Thyroid gland (tissue), 4 donors: ENCODE measurements around the gene GPR107. TPM values are rescaled to one million over a fixed set of nuclear protein-coding genes. Genes with fewer than 3 reads are reported as not detected.
A peak's percentile ranks its signal among the peaks of the same experiment; 100 is the strongest.

ENCODE experiments used
- DNase-seq, 2 donors: peaks; one replicate each; pipeline ENCODE4 v3.0.0-alpha.2; 2019
- H3K27ac ChIP-seq, 3 donors: fragments of 200-600 bp; sonication (generic); 1 replicate in 2 of 3; 2 replicates in 1 of 3; pipeline ENCODE4 v1.5.1; 2016 to 2019; ENCODE audit warnings: mild to moderate bottlenecking in 1 of 3, moderate library complexity in 1 of 3
- H3K27me3 ChIP-seq: fragments of 200-600 bp; sonication (generic); one replicate; pipeline ENCODE4 v1.5.1; 2019
- H3K36me3 ChIP-seq, 2 donors: fragments of 200-600 bp; sonication (generic); one replicate each; pipeline ENCODE4 v1.5.1; 2016 to 2019
- H3K4me1 ChIP-seq, 2 donors: fragments of 200-600 bp; sonication (generic); one replicate each; pipeline ENCODE4 v1.5.1; 2017 to 2019
- H3K4me3 ChIP-seq, 3 donors: fragments of 200-600 bp; sonication (generic); replicated peaks in 1 of 3; 1 replicate in 2 of 3; 2 replicates in 1 of 3; pipeline ENCODE4 v1.5.1; 2016; ENCODE audit warnings: mild to moderate bottlenecking in 1 of 3
- H3K9me3 ChIP-seq: fragments of 200-600 bp; sonication (generic); one replicate; pipeline ENCODE4 v1.5.1; 2017
- POLR2A ChIP-seq, 2 donors: fragments of 450-650 bp; IDR thresholded peaks; one replicate each; pipeline ENCODE4 v1.6.1; 2017; ENCODE audit warnings: antibody characterized with exemption in 2 of 2, mild to moderate bottlenecking in 2 of 2, moderate library complexity in 1 of 2
- WGBS, 2 donors: methylation state at CpG; one replicate each; pipeline ENCODE4 v1.1.5; 2017; 5-methylcytosine and 5-hydroxymethylcytosine counted together
- intact Hi-C: fragments of 100-400 bp; cut with DNase I; formaldehyde crosslinking; loops from one replicate; pipeline ENCODE4 v1.15.1; 2023
- total RNA-seq, 4 donors: library from RNA; depleted of rRNA; stranded (reverse); fragments of >200 nt; gene quantifications; one replicate each; pipeline ENCODE4 v1.2.3, GENCODE V29; 2016
- TF ChIP-seq, protein P1 (sequence below), 6 experiments: fragments of 200-600 bp in 3 of 6; fragments of 450-650 bp in 3 of 6; sonication (generic) in 3 of 6; IDR thresholded peaks; one replicate each; pipeline ENCODE4 v1.5.1; 2016 to 2019; ENCODE audit warnings: antibody characterized with exemption in 6 of 6, mild to moderate bottlenecking in 2 of 6, inconsistent platforms in 1 of 6, moderate library complexity in 1 of 6

The GPR107 gene
- total RNA-seq, 4 donors from 2014 or later, result 43.5 to 65.6 (median 58.7) TPM

DNA sequence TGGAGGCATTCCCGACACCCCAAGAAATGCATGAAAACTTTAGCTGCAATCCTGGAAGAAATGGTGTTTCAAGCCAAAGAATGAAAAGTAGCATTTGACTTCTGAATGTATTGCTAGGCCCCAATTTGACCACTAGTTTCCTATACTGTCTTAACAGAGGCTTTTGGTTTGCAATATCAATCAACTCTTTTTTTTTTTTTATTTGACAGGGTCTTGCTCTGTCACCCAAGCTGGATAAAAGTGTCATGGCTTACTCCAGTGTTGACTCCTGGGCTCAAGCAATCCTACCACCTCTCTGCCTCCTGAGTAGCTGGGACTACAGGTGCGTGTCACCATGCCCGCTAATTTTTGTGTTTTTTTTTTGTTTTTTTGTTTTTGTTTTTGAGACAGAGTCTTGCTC lies 3.2 kb upstream of the GPR107 start:
- intact Hi-C loops, result no loop called here
- H3K27me3 ChIP-seq, result no peaks in the 10 kb centered on the region
- peaks cover 43 to 50% of the 10 kb centered on the region in 2 donors for H3K4me1 ChIP-seq
- H3K27ac ChIP-seq, result peak overlapping the region; percentile 81 to 98 (median 86)
- 60 to 64% methylated on average over 3 of the region's 3 CpGs for WGBS, 2 donors
- no peaks in the 10 kb centered on the region for H3K9me3 ChIP-seq
- no peak overlapping the region for H3K4me3 ChIP-seq
- no peak for DNase-seq
- TF ChIP-seq, protein P1, sequence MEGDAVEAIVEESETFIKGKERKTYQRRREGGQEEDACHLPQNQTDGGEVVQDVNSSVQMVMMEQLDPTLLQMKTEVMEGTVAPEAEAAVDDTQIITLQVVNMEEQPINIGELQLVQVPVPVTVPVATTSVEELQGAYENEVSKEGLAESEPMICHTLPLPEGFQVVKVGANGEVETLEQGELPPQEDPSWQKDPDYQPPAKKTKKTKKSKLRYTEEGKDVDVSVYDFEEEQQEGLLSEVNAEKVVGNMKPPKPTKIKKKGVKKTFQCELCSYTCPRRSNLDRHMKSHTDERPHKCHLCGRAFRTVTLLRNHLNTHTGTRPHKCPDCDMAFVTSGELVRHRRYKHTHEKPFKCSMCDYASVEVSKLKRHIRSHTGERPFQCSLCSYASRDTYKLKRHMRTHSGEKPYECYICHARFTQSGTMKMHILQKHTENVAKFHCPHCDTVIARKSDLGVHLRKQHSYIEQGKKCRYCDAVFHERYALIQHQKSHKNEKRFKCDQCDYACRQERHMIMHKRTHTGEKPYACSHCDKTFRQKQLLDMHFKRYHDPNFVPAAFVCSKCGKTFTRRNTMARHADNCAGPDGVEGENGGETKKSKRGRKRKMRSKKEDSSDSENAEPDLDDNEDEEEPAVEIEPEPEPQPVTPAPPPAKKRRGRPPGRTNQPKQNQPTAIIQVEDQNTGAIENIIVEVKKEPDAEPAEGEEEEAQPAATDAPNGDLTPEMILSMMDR (IDR thresholded peaks at IDR 0.05), result no peak
- TF ChIP-seq POLR2A (IDR thresholded peaks at IDR 0.05), result no peak
- no peaks in the 10 kb centered on the region for H3K36me3 ChIP-seq

DNA sequence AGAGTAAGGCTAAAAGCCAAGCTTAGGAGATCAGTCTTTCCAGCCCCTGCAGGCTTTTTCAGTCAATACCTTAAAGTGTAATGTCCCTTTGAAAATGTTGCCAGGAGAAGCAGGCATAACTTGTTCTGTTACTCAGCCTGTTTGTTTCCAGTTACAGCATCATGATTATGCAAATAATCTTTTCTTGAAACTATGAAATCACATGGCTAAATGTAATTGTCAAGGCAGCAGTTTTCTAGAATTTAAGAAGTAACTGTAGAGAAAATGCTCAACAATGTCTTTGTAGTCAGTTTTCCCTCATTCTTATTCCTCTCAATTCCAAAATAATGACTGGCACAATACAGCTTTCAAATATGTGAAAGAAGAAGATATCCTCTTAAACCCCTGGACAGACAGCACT lies 1.9 kb upstream of the GPR107 start:
- TF ChIP-seq, protein P1 (IDR thresholded peaks at IDR 0.05), result no peak
- TF ChIP-seq POLR2A (IDR thresholded peaks at IDR 0.05), result no peak
- Histone ChIP-seq H3K36me3 (no peaks in the 10 kb centered on the region), H3K27ac (peak overlapping the region; percentile 81 to 98 (median 86)), H3K27me3 (no peaks in the 10 kb centered on the region), H3K4me3 (no peak overlapping the region), H3K9me3 (no peaks in the 10 kb centered on the region), H3K4me1 (peaks cover 48 to 54% of the 10 kb centered on the region in 2 donors)
- DNase-seq, result no peak
- intact Hi-C loops, result no loop called here

DNA sequence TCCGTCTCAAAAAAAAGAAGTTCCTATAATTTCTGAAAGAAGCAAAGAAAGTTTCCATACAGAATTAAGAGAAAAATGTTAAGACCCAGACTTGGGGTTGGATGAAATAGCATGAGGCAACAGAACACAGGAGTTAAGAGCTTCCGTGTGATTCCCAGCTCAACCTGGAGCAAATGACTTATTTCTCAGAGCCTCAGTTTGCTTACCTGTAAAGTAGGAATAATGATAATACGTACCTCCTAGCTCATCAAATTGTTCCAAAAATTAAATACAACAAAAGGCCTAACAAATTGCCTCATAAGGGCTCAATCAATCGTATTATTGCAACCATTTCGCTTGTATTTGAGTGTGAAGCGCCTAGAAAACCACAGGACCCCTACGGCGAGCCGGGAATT lies 600 bp upstream of the GPR107 start:
- Histone ChIP-seq H3K36me3 (no peaks in the 10 kb centered on the region), H3K27ac (peak overlapping the region; percentile 81 to 98 (median 86)), H3K27me3 (no peaks in the 10 kb centered on the region), H3K9me3 (no peaks in the 10 kb centered on the region), H3K4me3 (peak overlapping the region; percentile 47 to 97 (median 82)), H3K4me1 (peaks cover 48 to 58% of the 10 kb centered on the region in 2 donors)
- no peak for DNase-seq
- WGBS, 2 donors, result 14 to 17% methylated on average over 9 of the region's 9 CpGs
- intact Hi-C loops, result no loop called here
- TF ChIP-seq, protein P1 (IDR thresholded peaks at IDR 0.05), result no peak
- no peak for TF ChIP-seq POLR2A (IDR thresholded peaks at IDR 0.05)

DNA sequence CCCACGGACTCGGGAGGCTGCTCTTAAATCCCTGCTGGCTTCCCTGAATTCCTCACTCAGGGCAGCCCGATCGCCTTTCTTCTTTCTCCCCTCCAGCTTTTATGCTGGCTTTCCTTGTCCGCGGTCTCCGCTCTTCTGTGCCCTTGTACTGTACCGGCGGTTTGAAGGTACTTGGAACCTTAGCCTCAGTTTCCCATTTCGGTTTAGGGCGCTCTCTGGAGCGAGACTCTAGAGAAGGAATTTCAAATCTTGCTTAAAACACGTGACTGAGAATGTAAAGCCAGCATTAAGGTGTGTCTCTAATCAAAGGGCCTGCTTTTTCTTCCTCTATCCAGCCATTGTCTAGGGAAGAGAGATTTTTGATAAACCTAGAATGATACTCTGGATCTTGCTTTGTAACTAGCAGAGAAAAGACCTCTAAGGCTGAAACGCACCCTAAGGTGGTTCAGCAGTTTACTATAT lies 650 bp downstream of the GPR107 start:
- H3K4me1 ChIP-seq, result peaks cover 41 to 49% of the 10 kb centered on the region in 2 donors

DNA sequence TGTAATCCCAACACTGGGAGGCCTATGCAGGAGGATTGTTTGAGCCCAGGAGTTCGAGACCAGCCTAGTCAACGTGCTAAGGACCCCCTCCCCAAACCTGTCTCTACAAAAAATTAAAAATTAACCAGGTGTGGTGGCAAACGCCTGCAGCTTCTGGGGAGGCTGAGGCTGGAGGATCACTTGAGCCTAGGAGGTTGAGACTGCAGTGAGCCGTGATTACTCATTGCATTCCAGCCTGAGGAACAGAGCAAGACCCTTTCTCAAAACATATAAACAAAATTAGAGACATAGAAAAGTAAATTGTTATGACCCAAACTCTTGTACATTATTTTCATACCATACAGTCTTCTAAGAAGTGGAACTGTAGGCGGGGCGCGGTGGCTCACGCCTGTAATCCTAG lies 1.1 kb downstream of the GPR107 start:
- intact Hi-C loops, result no loop called here
- Histone ChIP-seq H3K27ac (peak overlapping the region; percentile 81 to 98 (median 86)), H3K4me3 (peak overlapping the region in 1 of 3 donors; percentile 97), H3K36me3 (no peaks in the 10 kb centered on the region), H3K27me3 (no peaks in the 10 kb centered on the region), H3K9me3 (no peaks in the 10 kb centered on the region), H3K4me1 (peaks cover 40 to 46% of the 10 kb centered on the region in 2 donors)
- 78 to 79% methylated on average over 8 of the region's 8 CpGs for WGBS, 2 donors
- DNase-seq, result no peak
- TF ChIP-seq POLR2A (IDR thresholded peaks at IDR 0.05), result no peak
- TF ChIP-seq, protein P1 (IDR thresholded peaks at IDR 0.05), result no peak

More for the DNA sequence above, 650 bp downstream of the GPR107 start:
- no peaks in the 10 kb centered on the region for H3K36me3 ChIP-seq
- WGBS, 2 donors, result 5% methylated on average over 14 of the region's 14 CpGs
- no peak for TF ChIP-seq POLR2A (IDR thresholded peaks at IDR 0.05)
- TF ChIP-seq, protein P1 (IDR thresholded peaks at IDR 0.05), result no peak
- peak overlapping the region; percentile 47 to 97 (median 82) for H3K4me3 ChIP-seq
- H3K27ac ChIP-seq, result peak overlapping the region; percentile 81 to 98 (median 86)
- DNase-seq, result no peak
- intact Hi-C loops, result no loop called here
- no peaks in the 10 kb centered on the region for H3K9me3 ChIP-seq
- H3K27me3 ChIP-seq, result no peaks in the 10 kb centered on the region
